Mesendoderm (in vitro differentiated cells): ENCODE results near the gene DENND1A.

ENCODE experiments used
- DNase-seq: peaks from one replicate; pipeline ENCODE4 v3.0.0; 2013
- H2AK5ac ChIP-seq: 2 replicates; pipeline ENCODE4 v1.6.1; 2013; ENCODE audit warnings: low read length, inconsistent platforms
- H2BK120ac ChIP-seq: 2 replicates; pipeline ENCODE4 v1.6.1; 2013; ENCODE audit warnings: low read depth, mild to moderate bottlenecking, low read length, moderate library complexity, mixed read lengths
- H2BK15ac ChIP-seq: replicated peaks from 2 replicates; pipeline ENCODE4 v1.6.1; 2013; ENCODE audit warnings: low read depth, mild to moderate bottlenecking, moderate library complexity
- H2BK5ac ChIP-seq: 2 replicates; pipeline ENCODE4 v1.6.1; 2013; ENCODE audit warnings: low read length, inconsistent platforms
- H3K18ac ChIP-seq: 2 replicates; pipeline ENCODE4 v1.6.1; 2013; ENCODE audit warnings: mild to moderate bottlenecking, low read length, mixed read lengths
- H3K23ac ChIP-seq: one replicate; pipeline ENCODE4 v1.6.1; 2013; ENCODE audit warnings: low read length
- H3K27ac ChIP-seq: 2 replicates; pipeline ENCODE4 v1.5.1; 2013; ENCODE audit warnings: low read depth, mild to moderate bottlenecking, inconsistent platforms, low read length, moderate library complexity
- H3K27me3 ChIP-seq: 2 replicates; pipeline ENCODE4 v1.6.1; 2013; ENCODE audit warnings: low read length, control low read depth, mild to moderate bottlenecking, inconsistent platforms; ENCODE audit not compliant: insufficient read depth, poor library complexity
- H3K36me3 ChIP-seq: 2 replicates; pipeline ENCODE4 v1.6.1; 2013; ENCODE audit warnings: low read length, inconsistent platforms; ENCODE audit not compliant: control insufficient read depth, insufficient read depth
- H3K4ac ChIP-seq: one replicate; pipeline ENCODE4 v1.6.1; 2013; ENCODE audit warnings: low read depth, mild to moderate bottlenecking, low read length, moderate library complexity
- H3K4me1 ChIP-seq: 2 replicates; pipeline ENCODE4 v1.6.1; 2013; ENCODE audit warnings: low read depth, low read length, inconsistent platforms; ENCODE audit not compliant: control insufficient read depth
- H3K4me2 ChIP-seq: 2 replicates; pipeline ENCODE4 v1.6.1; 2013; ENCODE audit warnings: low read length
- H3K4me3 ChIP-seq: 2 replicates; pipeline ENCODE4 v1.5.1; 2013; ENCODE audit warnings: mild to moderate bottlenecking, low read length
- H3K56ac ChIP-seq: one replicate; pipeline ENCODE4 v1.6.1; 2013; ENCODE audit warnings: low read length
- H3K79me1 ChIP-seq: 2 replicates; pipeline ENCODE4 v1.6.1; 2013; ENCODE audit warnings: low read length, inconsistent platforms
- H3K79me2 ChIP-seq: 2 replicates; pipeline ENCODE4 v1.6.1; 2013; ENCODE audit warnings: mild to moderate bottlenecking, low read length; ENCODE audit not compliant: control insufficient read depth, insufficient read depth
- H3K9ac ChIP-seq: 2 replicates; pipeline ENCODE4 v1.6.1; 2013; ENCODE audit warnings: low read length, inconsistent platforms
- H4K5ac ChIP-seq: one replicate; pipeline ENCODE4 v1.6.1; 2013; ENCODE audit warnings: low read length
- H4K8ac ChIP-seq: one replicate; pipeline ENCODE4 v1.6.1; 2013; ENCODE audit warnings: low read depth, mild to moderate bottlenecking, control low read depth, low read length, moderate library complexity
- WGBS: extraction: QIAGEN DNeasy Blood & Tissue Kit; methylation state at CpG from one replicate; pipeline ENCODE4 v1.1.7; 2013; ENCODE audit warnings: low lambda C conversion rate, missing lambda C conversion rate; ENCODE audit not compliant: insufficient coverage; ENCODE audit errors: extremely low coverage; 5-methylcytosine and 5-hydroxymethylcytosine counted together

The DENND1A gene

DNA sequence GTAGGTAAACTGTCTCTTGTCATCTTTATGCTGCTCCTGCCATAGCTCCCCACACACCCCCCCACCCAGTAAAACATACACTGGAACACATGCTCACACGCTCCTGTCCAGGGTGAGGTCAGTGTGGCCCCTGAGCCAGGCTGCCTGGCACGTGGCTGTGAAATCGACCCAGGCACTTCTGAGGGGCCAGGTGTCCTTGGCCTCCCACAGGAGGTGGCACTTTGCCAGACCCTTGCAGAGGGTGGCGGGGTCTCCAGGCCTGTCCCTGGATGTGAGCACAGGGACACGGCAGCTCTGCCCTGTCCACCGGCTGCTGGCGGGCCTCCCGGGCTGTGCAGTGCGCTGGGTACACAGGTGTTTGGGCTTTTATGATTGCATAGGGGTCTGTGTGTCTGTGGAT, 583.9 kb downstream of the DENND1A start:
- Histone ChIP-seq H2BK120ac (no peak overlapping the region), H3K4me1 (no peaks in the 10 kb centered on the region), H2BK5ac (no peak overlapping the region), H3K36me3 (no peaks in the 10 kb centered on the region), H3K79me1 (no peaks in the 10 kb centered on the region), H3K56ac (no peak overlapping the region), H3K79me2 (no peaks in the 10 kb centered on the region), H3K27ac (no peak overlapping the region), H2BK15ac (no peak overlapping the region), H3K18ac (no peak overlapping the region), H3K4ac (no peak overlapping the region), H4K8ac (no peak overlapping the region), H2AK5ac (no peak overlapping the region), H3K4me3 (no peak overlapping the region), H4K5ac (no peak overlapping the region), H3K9ac (no peak overlapping the region), H3K27me3 (no peaks in the 10 kb centered on the region), H3K23ac (no peak overlapping the region), H3K4me2 (no peak overlapping the region)
- no peak for DNase-seq
- WGBS = no CpG with 5 or more reads among the region's 9 CpGs

DNA sequence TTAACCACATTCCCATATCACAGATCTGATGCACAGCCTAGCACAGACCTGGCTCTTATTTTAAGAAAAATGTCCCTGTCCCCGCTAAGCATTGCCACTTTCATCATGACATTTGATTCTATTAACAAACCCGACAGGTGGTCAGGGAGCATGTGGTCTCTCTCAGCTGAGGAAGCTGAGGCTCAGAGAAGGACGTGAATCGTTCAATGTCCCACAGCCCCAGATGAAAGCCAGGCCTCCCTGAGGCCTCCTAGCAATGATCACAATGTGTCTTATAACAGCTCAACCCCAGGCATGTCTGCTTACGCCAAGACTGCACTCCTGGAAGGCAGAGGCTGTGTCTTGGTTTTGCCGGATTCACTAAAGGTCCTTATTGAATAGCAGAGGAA, 584.4 kb downstream of the DENND1A start:
- Histone ChIP-seq H3K79me1 (no peaks in the 10 kb centered on the region), H2BK120ac (no peak overlapping the region), H3K4me1 (no peaks in the 10 kb centered on the region), H3K56ac (no peak overlapping the region), H3K4me3 (no peak overlapping the region), H3K9ac (no peak overlapping the region), H4K8ac (no peak overlapping the region), H2BK5ac (no peak overlapping the region), H2AK5ac (no peak overlapping the region), H3K27me3 (no peaks in the 10 kb centered on the region), H4K5ac (no peak overlapping the region), H3K27ac (no peak overlapping the region), H3K79me2 (no peaks in the 10 kb centered on the region), H3K36me3 (no peaks in the 10 kb centered on the region), H3K23ac (no peak overlapping the region), H3K4ac (no peak overlapping the region), H3K18ac (no peak overlapping the region), H2BK15ac (no peak overlapping the region), H3K4me2 (no peak overlapping the region)
- DNase-seq = no peak
- no CpG with 5 or more reads among the region's 6 CpGs for WGBS

DNA sequence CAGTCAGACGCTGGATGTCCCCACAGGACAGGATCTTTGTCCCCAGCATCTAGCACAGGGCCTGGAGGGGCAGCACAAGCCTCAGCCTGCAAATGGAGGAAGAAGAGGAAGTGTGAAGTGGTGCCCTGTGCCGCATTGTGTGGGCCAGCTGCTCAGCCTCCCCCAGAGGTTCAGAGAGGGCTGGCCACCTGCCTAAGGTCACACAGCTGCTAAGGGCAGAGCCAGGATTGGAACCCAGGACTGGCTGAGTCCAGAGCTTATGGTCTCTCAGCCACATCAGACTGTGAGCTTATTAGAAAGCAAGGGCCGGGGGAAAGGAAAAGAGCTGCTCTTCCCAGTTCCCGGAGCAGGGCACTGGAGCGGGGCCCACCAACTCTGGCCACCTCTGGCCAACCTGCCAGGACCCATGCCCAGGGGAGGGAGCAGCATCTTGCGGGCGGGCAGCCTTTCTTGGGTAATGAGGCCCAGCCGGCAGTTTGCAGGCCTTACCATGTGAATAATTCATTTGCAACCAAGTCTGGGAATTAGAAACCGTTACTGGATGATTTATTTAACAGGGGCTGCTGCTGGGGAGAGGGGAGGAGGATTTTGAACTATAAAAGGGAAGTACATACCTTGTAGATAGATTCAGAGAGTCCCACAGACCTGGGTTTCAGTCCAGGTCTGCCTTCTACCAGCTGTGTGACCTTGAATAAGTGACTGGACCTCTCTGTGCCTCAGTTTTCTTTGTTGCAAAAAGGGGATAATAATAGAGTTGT, 585.6 kb downstream of the DENND1A start:
- no CpG with 5 or more reads among the region's 9 CpGs for WGBS
- H3K79me2 ChIP-seq = no peaks in the 10 kb centered on the region
- H3K23ac ChIP-seq = no peak overlapping the region
- H3K79me1 ChIP-seq = no peaks in the 10 kb centered on the region
- H3K27ac ChIP-seq = no peak overlapping the region
- no peak overlapping the region for H4K8ac ChIP-seq
- H3K18ac ChIP-seq = no peak overlapping the region
- no peak overlapping the region for H3K4ac ChIP-seq
- no peak overlapping the region for H2BK120ac ChIP-seq
- H2AK5ac ChIP-seq = no peak overlapping the region
- no peak overlapping the region for H4K5ac ChIP-seq
- no peak overlapping the region for H3K4me2 ChIP-seq
- H3K4me3 ChIP-seq = no peak overlapping the region
- no peak for DNase-seq
- no peaks in the 10 kb centered on the region for H3K36me3 ChIP-seq
- no peak overlapping the region for H3K56ac ChIP-seq
- H2BK5ac ChIP-seq = no peak overlapping the region
- no peak overlapping the region for H2BK15ac ChIP-seq
- no peaks in the 10 kb centered on the region for H3K27me3 ChIP-seq
- peaks cover 2% of the 10 kb centered on the region for H3K4me1 ChIP-seq
- H3K9ac ChIP-seq = no peak overlapping the region

DNA sequence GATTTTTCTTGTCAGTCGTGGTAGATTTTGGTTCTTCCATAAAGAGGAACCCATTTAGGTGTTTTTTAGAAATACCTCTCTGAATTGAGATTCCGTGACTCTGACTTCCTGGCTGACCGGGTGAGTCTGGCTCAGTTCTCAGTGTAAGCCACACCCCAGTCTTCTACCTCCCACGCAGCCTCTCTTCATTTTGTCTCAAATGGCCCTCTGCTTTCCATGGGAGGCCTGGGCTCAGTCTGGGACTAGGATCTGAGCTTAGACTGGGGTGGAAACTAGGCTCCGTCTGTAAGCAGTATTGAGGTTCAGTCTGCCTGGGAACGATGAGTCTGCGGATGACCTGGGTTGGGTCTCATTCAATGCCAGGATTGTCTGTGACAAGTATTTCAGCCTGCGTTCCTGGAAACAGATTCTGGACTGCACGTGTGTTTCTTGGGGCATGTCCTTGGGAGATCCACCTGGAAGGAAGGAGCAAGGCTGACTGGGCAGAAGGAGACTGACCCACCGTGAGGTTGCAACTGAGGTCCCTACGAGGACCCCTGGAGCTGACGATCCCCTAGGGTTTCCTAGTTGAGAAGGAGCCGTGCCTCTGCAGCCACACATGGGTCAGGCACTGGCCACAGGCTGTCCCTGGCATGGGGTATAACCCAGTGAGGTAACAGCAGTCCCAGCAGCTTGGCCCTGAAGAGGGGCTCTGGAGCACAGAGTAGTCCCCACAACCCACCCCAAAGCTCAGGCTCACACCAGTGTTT, 586.3 kb downstream of the DENND1A start:
- Histone ChIP-seq H4K5ac (no peak overlapping the region), H3K79me1 (no peaks in the 10 kb centered on the region), H3K18ac (no peak overlapping the region), H3K4me2 (no peak overlapping the region), H2BK5ac (no peak overlapping the region), H3K4me3 (no peak overlapping the region), H3K23ac (no peak overlapping the region), H3K56ac (no peak overlapping the region), H3K4ac (no peak overlapping the region), H3K79me2 (no peaks in the 10 kb centered on the region), H3K36me3 (no peaks in the 10 kb centered on the region), H4K8ac (no peak overlapping the region), H2BK15ac (no peak overlapping the region), H3K27me3 (no peaks in the 10 kb centered on the region), H3K27ac (no peak overlapping the region), H3K9ac (no peak overlapping the region), H2BK120ac (no peak overlapping the region), H2AK5ac (no peak overlapping the region), H3K4me1 (peaks cover 2% of the 10 kb centered on the region)
- no CpG with 5 or more reads among the region's 13 CpGs for WGBS
- no peak for DNase-seq

DNA sequence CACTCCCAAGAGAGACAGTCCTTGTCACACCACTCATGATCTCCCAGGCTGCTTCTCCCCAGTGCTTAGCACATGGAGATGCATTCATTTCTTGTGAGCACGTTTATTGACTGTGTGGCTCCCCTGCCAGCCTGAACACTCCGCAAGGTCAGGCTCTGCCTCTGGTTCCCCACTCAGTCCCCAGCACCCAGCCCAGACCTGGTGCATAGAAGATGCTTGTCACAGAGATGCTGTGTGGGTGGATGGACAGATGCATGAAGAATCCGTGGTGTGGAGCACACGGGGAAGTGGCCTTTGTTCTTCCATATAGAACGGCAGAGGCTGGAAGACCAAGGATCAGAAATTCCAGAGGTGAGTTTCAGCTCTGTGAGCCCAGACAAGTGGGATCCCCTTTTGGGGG, 587.7 kb downstream of the DENND1A start:
- Histone ChIP-seq H3K4me2 (no peak overlapping the region), H2AK5ac (no peak overlapping the region), H3K36me3 (no peaks in the 10 kb centered on the region), H2BK5ac (no peak overlapping the region), H3K79me2 (no peaks in the 10 kb centered on the region), H4K8ac (no peak overlapping the region), H3K79me1 (no peaks in the 10 kb centered on the region), H3K9ac (no peak overlapping the region), H3K4me1 (peaks cover 2% of the 10 kb centered on the region), H3K27ac (no peak overlapping the region), H3K23ac (no peak overlapping the region), H4K5ac (no peak overlapping the region), H3K56ac (no peak overlapping the region), H2BK120ac (no peak overlapping the region), H2BK15ac (no peak overlapping the region), H3K4me3 (no peak overlapping the region), H3K27me3 (no peaks in the 10 kb centered on the region), H3K18ac (no peak overlapping the region), H3K4ac (no peak overlapping the region)
- no peak for DNase-seq
- WGBS = no CpG with 5 or more reads among the region's 5 CpGs
